Thoracic aorta (tissue), 2 donors: Measurements from ENCODE around the gene LEF1. TPM values are rescaled to one million over a fixed set of nuclear protein-coding genes. Genes with fewer than 3 reads are reported as not detected.
"Not testable (repeated sequence)": the region's sequence is repeated elsewhere in the genome, so short reads cannot be mapped to it uniquely, and the experiment has no call there.

Experiments used
- ATAC-seq: fragments of 150-250 bp; one replicate; pipeline ENCODE4 v1.8.0; 2017; ENCODE audit warnings: low read depth; ENCODE audit not compliant: insufficient number of reproducible peaks, low FRiP score
- DNase-seq: peaks from one replicate; pipeline ENCODE4 v3.0.0-alpha.2; 2020; ENCODE audit warnings: low spot score
- H3K27ac ChIP-seq, 2 donors: fragments of 200-600 bp; sonication (generic); 1 replicate in 1 of 2; 2 replicates in 1 of 2; pipeline ENCODE4 v1.5.1; 2016; ENCODE audit warnings: mild to moderate bottlenecking in 2 of 2, moderate library complexity in 2 of 2
- H3K27me3 ChIP-seq: fragments of 200-600 bp; sonication (generic); replicated peaks from 2 replicates; pipeline ENCODE4 v1.6.0; 2016; ENCODE audit warnings: mild to moderate bottlenecking; ENCODE audit not compliant: insufficient read depth
- H3K36me3 ChIP-seq: fragments of 200-600 bp; sonication (generic); one replicate; pipeline ENCODE4 v1.5.1; 2016
- H3K4me1 ChIP-seq, 2 donors: fragments of 200-600 bp; sonication (generic); 1 replicate in 1 of 2; 2 replicates in 1 of 2; pipeline versions ENCODE4 v1.5.1 to v1.6.0; 2016; ENCODE audit warnings: low read depth in 2 of 2, mild to moderate bottlenecking in 1 of 2; ENCODE audit not compliant: control insufficient read depth in 1 of 2
- H3K4me3 ChIP-seq: fragments of 200-600 bp; sonication (generic); 2 replicates; pipeline ENCODE4 v1.5.1; 2016; ENCODE audit warnings: mild to moderate bottlenecking
- H3K9me3 ChIP-seq: fragments of 200-600 bp; sonication (generic); 2 replicates; pipeline ENCODE4 v1.5.1; 2016
- total RNA-seq, 2 donors: library from RNA; depleted of rRNA; stranded (reverse); fragments of >200 nt; gene quantifications; one replicate each; pipeline versions ENCODE4 v1.1.0 to v1.2.3, GENCODE V29; 2016
- TF ChIP-seq, protein P1 (sequence below): fragments of 200-600 bp; sonication (generic); IDR thresholded peaks from one replicate; pipeline ENCODE4 v1.5.1; 2019; ENCODE audit warnings: antibody characterized with exemption

The LEF1 gene
- total RNA-seq, 2 donors from 2014 or later = 0.54 to 3.2 TPM

DNA sequence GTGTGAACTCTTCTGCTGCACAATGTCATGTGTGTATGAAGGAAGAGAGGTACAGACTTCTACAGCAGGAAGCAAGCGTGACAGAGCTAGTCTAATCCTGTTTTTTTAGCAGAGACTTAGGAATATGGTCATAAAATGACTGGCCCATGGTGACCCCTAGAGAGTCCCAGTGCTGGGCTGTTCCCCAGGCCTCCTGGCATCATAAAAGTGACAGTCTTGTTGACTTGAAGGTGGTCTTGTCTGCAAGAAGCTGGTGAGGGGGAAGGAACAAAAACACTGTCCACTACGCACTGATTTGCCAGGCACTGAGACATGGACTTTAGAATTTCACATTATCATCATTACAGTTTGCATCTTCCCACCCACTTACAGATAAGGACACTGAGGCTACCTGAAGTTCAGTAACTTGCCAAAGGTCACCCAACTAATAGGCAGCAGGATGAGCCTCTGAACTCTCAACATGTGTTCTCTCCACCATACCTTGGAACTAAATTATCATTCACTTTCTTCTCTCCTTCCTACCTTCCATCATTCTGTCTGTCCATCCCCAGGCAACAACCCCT lies 116.1 kb downstream of the LEF1 start:
- no peaks in the 10 kb centered on the region for H3K27me3 ChIP-seq
- no peaks in the 10 kb centered on the region for H3K36me3 ChIP-seq
- no peaks in the 10 kb centered on the region for H3K9me3 ChIP-seq
- DNase-seq (no peak), ATAC-seq (no peak)
- H3K4me3 ChIP-seq = no peak overlapping the region
- no peak overlapping the region for H3K27ac ChIP-seq
- H3K4me1 ChIP-seq = no peaks in the 10 kb centered on the region
- TF ChIP-seq, protein P1, sequence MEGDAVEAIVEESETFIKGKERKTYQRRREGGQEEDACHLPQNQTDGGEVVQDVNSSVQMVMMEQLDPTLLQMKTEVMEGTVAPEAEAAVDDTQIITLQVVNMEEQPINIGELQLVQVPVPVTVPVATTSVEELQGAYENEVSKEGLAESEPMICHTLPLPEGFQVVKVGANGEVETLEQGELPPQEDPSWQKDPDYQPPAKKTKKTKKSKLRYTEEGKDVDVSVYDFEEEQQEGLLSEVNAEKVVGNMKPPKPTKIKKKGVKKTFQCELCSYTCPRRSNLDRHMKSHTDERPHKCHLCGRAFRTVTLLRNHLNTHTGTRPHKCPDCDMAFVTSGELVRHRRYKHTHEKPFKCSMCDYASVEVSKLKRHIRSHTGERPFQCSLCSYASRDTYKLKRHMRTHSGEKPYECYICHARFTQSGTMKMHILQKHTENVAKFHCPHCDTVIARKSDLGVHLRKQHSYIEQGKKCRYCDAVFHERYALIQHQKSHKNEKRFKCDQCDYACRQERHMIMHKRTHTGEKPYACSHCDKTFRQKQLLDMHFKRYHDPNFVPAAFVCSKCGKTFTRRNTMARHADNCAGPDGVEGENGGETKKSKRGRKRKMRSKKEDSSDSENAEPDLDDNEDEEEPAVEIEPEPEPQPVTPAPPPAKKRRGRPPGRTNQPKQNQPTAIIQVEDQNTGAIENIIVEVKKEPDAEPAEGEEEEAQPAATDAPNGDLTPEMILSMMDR = no peak

DNA sequence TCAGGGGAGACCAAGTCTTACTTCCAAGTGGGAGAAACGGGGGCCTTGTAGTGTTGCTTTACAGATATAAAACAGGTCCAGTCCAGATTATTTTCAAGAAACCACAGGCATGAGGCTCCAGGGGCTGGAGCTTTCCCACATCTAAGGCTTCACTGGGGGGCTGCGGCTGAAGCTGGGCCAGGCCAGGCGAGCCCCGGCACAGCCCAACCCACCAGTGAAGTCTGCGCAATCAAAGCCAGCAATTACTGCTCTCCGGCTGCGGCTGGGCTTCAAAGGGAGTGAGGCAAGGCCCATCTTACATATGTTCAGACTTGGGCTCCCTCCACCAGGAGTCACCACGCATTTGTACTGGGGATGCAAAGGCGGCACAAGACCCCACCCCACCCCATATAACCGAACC lies 117.4 kb downstream of the LEF1 start:
- H3K9me3 ChIP-seq = no peaks in the 10 kb centered on the region
- no peak overlapping the region for H3K4me3 ChIP-seq
- DNase-seq = no peak
- H3K36me3 ChIP-seq = no peaks in the 10 kb centered on the region
- no peak overlapping the region for H3K27ac ChIP-seq
- TF ChIP-seq, protein P1 = no peak
- no peak for ATAC-seq
- H3K27me3 ChIP-seq = no peaks in the 10 kb centered on the region
- H3K4me1 ChIP-seq = no peaks in the 10 kb centered on the region

DNA sequence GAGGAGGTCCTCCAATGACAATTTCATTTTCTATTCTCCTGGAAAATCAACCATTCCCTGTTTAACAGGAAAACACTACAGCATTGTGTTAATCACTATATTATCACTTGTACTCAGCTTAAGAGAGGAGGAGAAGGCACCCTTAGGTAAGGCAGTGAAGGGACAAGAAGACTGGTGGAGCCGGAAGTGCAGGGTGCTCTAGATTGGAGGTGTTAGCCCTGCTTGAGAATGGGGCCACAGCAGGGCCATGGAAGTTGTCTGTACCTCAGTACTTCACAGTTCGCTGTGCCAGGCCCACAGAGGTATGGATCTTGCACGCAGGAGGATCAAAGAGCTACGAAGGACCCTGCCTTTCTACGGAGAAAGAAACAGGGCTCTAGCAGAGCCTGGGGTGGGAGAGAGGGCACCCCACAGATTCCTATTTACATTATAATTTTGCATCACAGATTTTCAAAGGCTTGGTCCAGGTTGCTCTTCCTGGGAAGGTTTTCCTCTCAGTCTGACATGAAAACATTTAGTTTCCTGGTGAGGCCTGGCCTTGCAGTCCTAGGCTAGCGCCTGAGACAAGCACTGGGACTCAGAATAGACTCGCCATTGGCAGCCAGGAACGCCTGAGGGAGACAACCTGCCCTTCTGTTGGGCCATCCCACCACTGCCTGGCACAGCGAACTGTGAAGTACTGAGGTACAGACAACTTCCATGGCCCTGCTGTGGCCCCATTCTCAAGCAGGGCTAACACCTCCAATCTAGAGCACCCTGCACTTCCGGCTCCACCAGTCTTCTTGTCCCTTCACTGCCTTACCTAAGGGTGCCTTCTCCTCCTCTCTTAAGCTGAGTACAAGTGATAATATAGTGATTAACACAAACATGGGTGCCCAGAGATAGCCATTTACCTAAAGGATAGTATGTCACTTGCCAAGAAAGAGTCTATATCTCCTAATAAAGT lies 118.3 kb downstream of the LEF1 start:
- H3K27ac ChIP-seq, H3K27me3 ChIP-seq, ATAC-seq, H3K4me3 ChIP-seq, H3K36me3 ChIP-seq, H3K9me3 ChIP-seq, H3K4me1 ChIP-seq, DNase-seq: not testable (repeated sequence)

DNA sequence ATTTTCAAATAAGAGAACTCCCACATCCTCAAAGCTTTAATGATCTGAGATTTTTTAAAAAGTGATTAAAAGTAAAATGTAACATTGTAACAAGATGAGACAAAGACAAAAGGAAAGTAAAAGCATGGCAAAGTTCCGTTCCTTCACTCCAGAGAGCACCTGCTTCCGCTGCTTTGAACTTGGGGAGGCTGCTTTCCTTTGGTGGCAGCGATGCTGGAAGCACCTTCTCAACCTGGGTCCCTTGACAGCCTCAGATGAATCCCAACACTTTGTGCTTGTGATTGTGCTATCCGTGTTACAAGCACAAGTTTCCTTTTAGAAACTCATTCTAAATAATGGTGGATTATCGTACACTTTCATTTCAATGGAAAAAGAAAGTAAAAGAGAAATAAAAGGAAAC lies 119.3 kb downstream of the LEF1 start:
- TF ChIP-seq, protein P1 = no peak
- H3K27ac ChIP-seq = no peak overlapping the region
- H3K4me1 ChIP-seq = peaks cover 0 to 13% of the 10 kb centered on the region in 2 donors
- H3K27me3 ChIP-seq = no peaks in the 10 kb centered on the region
- ATAC-seq (no peak), DNase-seq (no peak)
- H3K4me3 ChIP-seq = no peak overlapping the region
- H3K36me3 ChIP-seq = no peaks in the 10 kb centered on the region
- H3K9me3 ChIP-seq = no peaks in the 10 kb centered on the region

DNA sequence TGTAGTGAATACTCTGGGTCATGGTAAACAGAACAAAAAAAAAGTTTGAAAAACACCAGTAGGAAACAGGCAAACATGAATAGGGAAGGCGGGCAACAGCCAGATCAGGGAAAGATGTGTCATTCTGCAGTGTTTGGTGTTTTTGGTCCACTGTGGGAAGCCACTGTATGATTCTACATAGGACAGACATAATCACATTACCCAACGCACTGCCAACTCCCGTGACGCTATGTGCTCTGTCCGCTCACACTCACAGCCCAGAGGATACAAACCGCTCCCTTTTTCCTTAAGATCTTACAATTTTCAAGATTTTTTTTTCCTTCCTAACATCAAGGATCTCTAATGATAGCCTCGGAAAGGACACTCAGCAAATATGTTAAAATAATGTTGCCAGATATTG lies 119.7 kb downstream of the LEF1 start:
- no peak overlapping the region for H3K4me3 ChIP-seq
- ATAC-seq = no peak
- no peak for DNase-seq
- TF ChIP-seq, protein P1 = no peak
- H3K36me3 ChIP-seq = no peaks in the 10 kb centered on the region
- no peak overlapping the region for H3K27ac ChIP-seq
- peaks cover 0 to 13% of the 10 kb centered on the region in 2 donors for H3K4me1 ChIP-seq
- H3K27me3 ChIP-seq = no peaks in the 10 kb centered on the region
- H3K9me3 ChIP-seq = no peaks in the 10 kb centered on the region
